ENCODE measurements around the gene SMCO2.
"Not testable (repeated sequence)": the region's sequence is repeated elsewhere in the genome, so short reads cannot be mapped to it uniquely, and the experiment has no call there.

Gene SMCO2

GRCh38 chr12:27528788-27529187 lies 82.3 kb downstream of the SMCO2 start:
- no peak for DNase-seq (ENCODE audit: low read depth)

GRCh38 chr12:27530157-27530922 lies 83.8 kb downstream of the SMCO2 start:
- DNase-seq (ENCODE audit: low read depth) = no peak

- no peak for DNase-seq (ENCODE audit: low read depth)
Measured at GRCh38 chr12:27531896-27532295, 85.4 kb downstream of the SMCO2 start.

GRCh38 chr12:27534060-27534764 lies 87.7 kb downstream of the SMCO2 start:
- no peak for DNase-seq (ENCODE audit: low read depth)

GRCh38 chr12:27534765-27535161 lies 88.2 kb downstream of the SMCO2 start:
- no peak for DNase-seq (ENCODE audit: low read depth)

GRCh38 chr12:27535318-27535717 lies 88.8 kb downstream of the SMCO2 start:
- no peak for DNase-seq (ENCODE audit: low read depth)

GRCh38 chr12:27537855-27538675 lies 91.5 kb downstream of the SMCO2 start:
- DNase-seq (ENCODE audit: low read depth) = no peak

GRCh38 chr12:27539191-27539631 lies 92.7 kb downstream of the SMCO2 start:
- DNase-seq (ENCODE audit: low read depth) = no peak

GRCh38 chr12:27541031-27541719 lies 94.6 kb downstream of the SMCO2 start:
- DNase-seq (ENCODE audit: low read depth) = no peak

- DNase-seq (ENCODE audit: low read depth) = no peak
Measured at GRCh38 chr12:27542628-27543027, 96.1 kb downstream of the SMCO2 start.

GRCh38 chr12:27544858-27545257 lies 98.3 kb downstream of the SMCO2 start:
- DNase-seq (ENCODE audit: low read depth) = not testable (repeated sequence)

GRCh38 chr12:27545665-27546064 lies 99.1 kb downstream of the SMCO2 start:
- DNase-seq (ENCODE audit: low read depth) = no peak

- no peak for DNase-seq (ENCODE audit: low read depth)
Measured at GRCh38 chr12:27547592-27547991, 101.1 kb downstream of the SMCO2 start.

GRCh38 chr12:27548301-27549199 lies 102.0 kb downstream of the SMCO2 start:
- no peak for DNase-seq (ENCODE audit: low read depth)

GRCh38 chr12:27549236-27549800 lies 102.8 kb downstream of the SMCO2 start:
- DNase-seq (ENCODE audit: low read depth) = no peak

- DNase-seq (ENCODE audit: low read depth) = no peak
Measured at GRCh38 chr12:27549801-27550652, 103.5 kb downstream of the SMCO2 start.

GRCh38 chr12:27550653-27550975 lies 104.1 kb downstream of the SMCO2 start:
- no peak for DNase-seq (ENCODE audit: low read depth)

- no peak for DNase-seq (ENCODE audit: low read depth)
Measured at GRCh38 chr12:27551172-27551840, 104.8 kb downstream of the SMCO2 start.

Measured in T-helper 22 cell (primary cell).